HG03571 (cell line): ENCODE data around the gene GAK.

Experiments
- ATAC-seq: cut with Tn5 transposase; IDR thresholded peaks from one replicate; pipeline ENCODE4 v1.9.1; 2021; ENCODE audit not compliant: unreplicated experiment

GAK gene

GRCh38 chr4:855880-856224 is 76.3 kb downstream of the GAK start:
- no peak for ATAC-seq

- no peak for ATAC-seq
Observed at GRCh38 chr4:854356-854755, 77.8 kb downstream of the GAK start.

- ATAC-seq: no peak
Observed at GRCh38 chr4:853416-853781, 78.7 kb downstream of the GAK start.

GRCh38 chr4:851701-852430 is 80.2 kb downstream of the GAK start:
- ATAC-seq: no peak

DNA sequence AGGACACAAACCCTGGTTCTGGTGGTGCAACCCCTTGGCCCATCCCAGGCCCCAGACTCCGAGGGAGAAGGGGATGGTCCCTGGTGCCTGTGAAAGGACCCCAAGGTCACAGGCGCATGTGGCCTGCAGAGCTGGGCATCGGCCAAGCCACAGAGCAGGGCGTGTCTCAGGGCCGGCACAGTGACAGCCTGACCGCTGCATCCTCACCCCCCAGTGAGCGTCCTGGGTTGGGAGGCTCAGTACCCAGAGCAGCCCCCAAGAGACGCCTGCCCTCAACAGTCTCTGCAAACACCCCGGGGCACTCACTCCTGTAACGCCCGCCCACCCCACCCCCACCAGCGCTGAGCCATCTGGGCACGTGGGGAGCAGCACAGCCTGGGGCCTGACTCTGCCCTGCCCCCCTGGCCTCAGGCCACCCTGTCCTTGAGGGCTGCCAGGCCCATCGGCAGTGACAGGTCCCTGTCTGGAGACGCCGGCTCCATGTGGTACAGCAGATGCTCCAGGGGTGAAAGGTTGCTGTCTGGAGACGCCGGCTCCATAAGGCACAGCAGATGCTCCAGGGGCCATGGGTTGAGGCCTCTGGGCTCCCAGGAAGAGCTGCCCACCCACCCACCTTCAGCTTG is 81.7 kb downstream of the GAK start:
- no peak for ATAC-seq

DNA sequence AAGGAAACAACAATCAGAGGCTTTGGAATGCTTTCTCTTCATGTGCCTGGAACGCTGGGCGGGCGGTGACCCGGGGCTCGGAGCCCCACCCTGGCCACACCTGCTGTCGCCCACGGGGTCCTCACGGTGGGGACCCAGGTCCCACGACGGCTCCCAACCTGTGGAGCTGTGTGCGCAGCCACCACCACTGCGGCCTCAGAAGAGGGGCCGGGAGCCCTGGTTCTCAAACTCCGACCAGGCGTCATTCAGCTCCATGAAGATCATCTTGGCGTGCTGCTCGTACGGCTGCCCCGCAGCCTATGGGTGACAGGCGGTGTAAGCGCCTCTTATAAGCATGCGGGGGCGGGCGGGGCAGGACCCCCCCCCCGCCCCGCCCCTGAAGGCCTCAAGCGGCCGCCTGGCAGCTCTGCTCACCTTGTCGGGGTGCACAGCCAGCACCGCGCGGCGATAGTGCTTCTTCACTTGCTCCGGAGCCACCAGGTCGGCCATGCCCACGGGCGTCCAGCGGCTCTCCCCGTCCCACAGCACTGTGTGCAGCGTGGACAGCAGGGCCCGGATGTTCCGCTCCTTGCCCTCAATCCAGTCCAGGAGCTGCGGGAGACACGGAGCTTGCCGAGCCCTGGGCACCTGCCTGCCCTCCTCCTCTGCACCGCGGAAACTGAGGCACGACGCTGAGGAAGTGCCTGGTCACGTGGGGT is 82.5 kb downstream of the GAK start:
- ATAC-seq: no peak

DNA sequence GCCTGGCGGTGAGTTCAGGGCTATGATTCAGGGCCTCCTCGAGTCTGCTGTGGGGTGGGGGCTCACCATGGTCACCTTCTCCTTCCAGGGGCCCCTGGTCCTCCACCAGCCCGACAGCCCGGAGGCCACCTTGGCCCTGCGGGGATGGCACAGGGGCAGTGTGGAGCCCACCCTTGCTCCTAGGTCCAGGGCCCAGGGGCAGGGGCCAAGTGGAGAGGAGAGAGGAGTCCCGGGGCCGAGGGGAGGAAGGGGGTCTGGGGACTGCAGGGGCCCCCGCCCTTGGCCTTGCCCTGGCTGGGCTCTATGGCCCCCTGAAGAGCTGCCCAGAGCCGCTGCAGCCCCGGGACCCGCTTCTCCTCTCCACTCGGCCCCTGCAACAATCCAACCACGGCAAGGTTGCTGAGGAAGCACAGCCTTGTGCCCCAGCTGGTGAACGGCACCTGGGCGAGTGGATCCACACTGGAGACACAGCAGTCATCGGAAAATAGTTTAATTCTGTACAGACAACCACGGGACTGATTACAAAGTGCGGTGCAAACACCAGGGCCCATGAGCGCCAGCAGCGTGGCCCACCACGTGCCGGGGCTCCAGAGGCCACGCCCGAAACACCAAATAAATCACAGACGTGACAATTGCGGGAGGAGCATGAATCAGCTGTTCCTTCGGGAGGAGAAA is 83.2 kb downstream of the GAK start:
- ATAC-seq: no peak

DNA sequence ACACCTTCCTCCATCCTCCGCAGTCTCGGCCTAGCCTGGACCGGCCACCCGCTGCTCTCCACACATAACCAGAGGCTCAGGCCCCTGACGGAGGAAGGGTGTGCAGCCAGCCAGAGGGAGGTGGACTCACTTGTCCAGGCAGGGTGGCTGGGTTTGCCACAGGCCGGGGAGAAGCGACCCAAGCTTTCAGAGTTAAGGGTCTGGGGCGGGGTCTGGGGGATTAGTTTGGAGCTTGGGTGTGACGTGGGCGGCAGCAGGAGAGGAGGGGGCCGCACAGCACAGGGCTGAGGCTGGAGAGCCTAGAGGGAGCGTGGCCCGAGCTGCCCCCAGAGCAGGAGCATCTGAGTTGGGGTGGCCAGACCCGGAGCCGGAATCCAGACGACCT is 83.8 kb downstream of the GAK start:
- ATAC-seq: no peak

- no peak for ATAC-seq
Observed at GRCh38 chr4:845836-846251, 86.3 kb downstream of the GAK start.

GRCh38 chr4:845233-845835 is 86.8 kb downstream of the GAK start:
- no peak for ATAC-seq

DNA sequence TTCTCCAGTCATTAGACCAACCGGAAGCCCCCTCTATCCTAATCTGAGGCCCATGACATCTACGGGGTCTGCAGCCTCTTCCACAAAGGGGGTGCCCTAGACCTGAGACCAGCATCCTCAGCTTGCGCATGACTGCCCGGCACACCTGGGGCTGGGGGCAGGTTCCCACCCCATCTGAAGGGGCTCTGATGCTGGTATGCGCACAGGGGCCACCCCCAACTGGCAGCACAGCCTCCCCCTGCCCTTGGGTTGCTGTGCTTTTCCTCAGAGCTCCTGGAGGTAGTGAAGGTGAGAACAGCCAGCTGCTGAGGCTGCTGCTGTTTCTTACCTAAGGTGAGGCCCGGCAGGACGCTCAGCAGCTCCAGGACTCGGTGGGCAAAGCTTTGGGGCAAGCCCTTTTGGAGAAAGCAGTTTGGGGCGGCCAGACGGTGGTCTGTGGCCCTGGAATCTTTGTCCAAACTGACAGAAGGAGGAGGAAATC is 87.3 kb downstream of the GAK start:
- no peak for ATAC-seq

DNA sequence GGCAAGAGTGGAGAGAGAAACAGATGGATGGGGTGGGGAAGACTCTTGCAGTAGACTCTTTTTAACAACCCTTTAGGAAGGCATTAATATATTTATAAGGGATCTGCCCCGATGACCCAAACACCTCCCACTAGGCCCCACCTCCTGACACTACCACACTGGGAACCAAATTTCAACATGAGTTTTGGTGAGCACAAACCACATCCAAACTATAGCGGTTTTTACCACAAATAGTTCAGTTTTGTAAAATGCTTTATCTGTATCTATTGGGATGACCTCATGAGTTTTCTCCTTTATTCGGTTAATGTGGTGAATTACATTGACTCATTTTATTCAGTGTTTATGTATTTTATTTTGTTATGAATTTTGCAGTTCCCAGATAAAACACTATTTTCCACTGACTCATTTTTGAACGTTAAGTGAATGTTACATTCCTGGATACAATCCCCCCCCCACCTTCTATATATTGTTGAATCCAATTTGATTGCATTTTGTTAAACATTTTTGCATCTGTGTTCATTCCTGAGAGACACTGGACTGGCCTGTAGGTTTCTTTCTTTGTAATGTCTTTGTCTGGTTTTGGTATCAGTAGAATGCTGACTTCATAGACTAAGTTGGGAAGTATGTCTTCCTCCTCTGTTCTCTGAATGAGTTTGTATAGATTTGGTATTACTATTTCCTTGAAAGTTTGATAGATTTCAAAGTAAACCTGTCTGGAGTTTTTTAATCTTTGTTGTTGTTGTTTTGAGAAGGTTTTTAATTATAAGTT is 92.3 kb downstream of the GAK start:
- no peak for ATAC-seq

- ATAC-seq: no peak
Observed at GRCh38 chr4:837772-838171, 94.3 kb downstream of the GAK start.

DNA sequence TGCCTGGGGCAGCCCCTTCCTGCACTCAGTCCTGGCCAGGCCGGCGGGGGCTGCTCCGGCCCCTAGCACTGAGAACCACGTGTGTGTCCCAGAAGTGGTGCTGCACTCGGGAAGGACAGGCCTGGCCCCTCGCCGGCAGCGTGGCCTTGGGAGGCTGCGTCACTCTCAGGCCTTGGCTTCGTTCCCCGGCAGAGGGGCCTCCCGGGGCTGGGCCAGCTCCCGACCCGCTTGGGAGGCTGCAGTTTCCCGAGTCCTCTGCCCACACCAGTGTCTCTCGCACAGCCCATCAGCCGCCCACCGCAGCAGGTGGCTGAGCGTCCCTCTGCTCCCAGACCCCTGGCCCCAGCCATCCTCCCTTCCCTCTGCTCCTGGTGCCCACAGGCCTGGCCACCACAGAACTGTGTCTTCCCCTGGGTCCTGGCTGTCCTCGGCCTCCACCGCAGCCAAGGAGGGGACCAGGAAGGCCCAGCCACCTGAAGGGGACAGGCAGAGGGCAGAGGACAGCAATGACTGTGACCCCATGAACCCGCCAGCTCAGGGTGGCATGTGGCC is 95.3 kb downstream of the GAK start:
- ATAC-seq: no peak

DNA sequence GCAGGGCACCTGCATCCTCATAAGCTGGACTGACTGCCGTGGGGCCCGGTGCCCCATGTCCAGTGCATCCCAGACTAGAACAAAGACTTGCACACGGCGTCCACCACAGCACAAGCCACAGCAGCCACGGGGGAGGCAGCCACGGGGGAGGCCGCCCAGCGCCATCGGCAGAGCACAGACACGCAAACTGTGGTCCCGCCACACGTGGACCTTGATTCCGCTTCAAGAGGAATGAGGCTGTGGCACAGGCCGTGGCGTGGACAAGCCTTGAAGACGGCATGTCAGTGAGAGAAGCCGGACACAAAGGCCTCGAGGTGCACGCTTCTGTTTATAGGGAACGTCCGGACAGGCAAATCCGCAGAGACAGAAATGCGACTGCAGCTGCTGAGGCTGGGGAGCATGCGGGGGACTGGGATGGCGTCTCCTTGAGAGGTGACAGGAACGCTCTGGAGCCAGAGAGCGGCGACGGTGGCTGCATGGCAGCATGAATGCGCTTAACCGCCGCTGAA is 96.1 kb downstream of the GAK start:
- ATAC-seq: no peak

- ATAC-seq: no peak
Observed at GRCh38 chr4:835148-836002, 96.7 kb downstream of the GAK start.

GRCh38 chr4:834368-835147 is 97.6 kb downstream of the GAK start:
- ATAC-seq: no peak

- ATAC-seq: no peak
Observed at GRCh38 chr4:833731-834367, 98.3 kb downstream of the GAK start.
